ENCODE data around the gene JAKMIP1.

Gene JAKMIP1

GRCh38 chr4:6180841-6181631 is 19.3 kb downstream of the JAKMIP1 start:
- peak; percentile 96 for DNase-seq (ENCODE audit: low spot score)

GRCh38 chr4:6179362-6179761 is 21.0 kb downstream of the JAKMIP1 start:
- DNase-seq (ENCODE audit: low spot score) = peak; percentile 77

- no peak for DNase-seq (ENCODE audit: low spot score)
Observed at GRCh38 chr4:6178757-6179156, 21.6 kb downstream of the JAKMIP1 start.

- peak; percentile 83 for DNase-seq (ENCODE audit: low spot score)
Observed at GRCh38 chr4:6177587-6178197, 22.7 kb downstream of the JAKMIP1 start.

GRCh38 chr4:6175426-6175825 is 24.9 kb downstream of the JAKMIP1 start:
- no peak for DNase-seq (ENCODE audit: low spot score)

- no peak for DNase-seq (ENCODE audit: low spot score)
Observed at GRCh38 chr4:6172927-6173200, 27.5 kb downstream of the JAKMIP1 start.

GRCh38 chr4:6172093-6172926 is 28.0 kb downstream of the JAKMIP1 start:
- peak; percentile 58 for DNase-seq (ENCODE audit: low spot score)

GRCh38 chr4:6169239-6169638 is 31.1 kb downstream of the JAKMIP1 start:
- no peak for DNase-seq (ENCODE audit: low spot score)

- DNase-seq (ENCODE audit: low spot score) = no peak
Observed at GRCh38 chr4:6165766-6166165, 34.6 kb downstream of the JAKMIP1 start.

GRCh38 chr4:6162885-6163284 is 37.5 kb downstream of the JAKMIP1 start:
- DNase-seq (ENCODE audit: low spot score) = no peak

GRCh38 chr4:6161921-6162464 is 38.4 kb downstream of the JAKMIP1 start:
- no peak for DNase-seq (ENCODE audit: low spot score)

GRCh38 chr4:6160536-6160935 is 39.8 kb downstream of the JAKMIP1 start:
- no peak for DNase-seq (ENCODE audit: low spot score)

- DNase-seq (ENCODE audit: low spot score) = no peak
Observed at GRCh38 chr4:6157926-6158325, 42.4 kb downstream of the JAKMIP1 start.

GRCh38 chr4:6155996-6156750 is 44.2 kb downstream of the JAKMIP1 start:
- DNase-seq (ENCODE audit: low spot score) = no peak

- DNase-seq (ENCODE audit: low spot score) = no peak
Observed at GRCh38 chr4:6154875-6155274, 45.5 kb downstream of the JAKMIP1 start.

GRCh38 chr4:6153874-6154273 is 46.5 kb downstream of the JAKMIP1 start:
- DNase-seq (ENCODE audit: low spot score) = no peak

GRCh38 chr4:6152869-6153705 is 47.3 kb downstream of the JAKMIP1 start:
- DNase-seq (ENCODE audit: low spot score) = no peak

GRCh38 chr4:6150046-6150735 is 50.2 kb downstream of the JAKMIP1 start:
- DNase-seq (ENCODE audit: low spot score) = no peak

- DNase-seq (ENCODE audit: low spot score) = no peak
Observed at GRCh38 chr4:6148506-6149205, 51.7 kb downstream of the JAKMIP1 start.

GRCh38 chr4:6147441-6147840 is 52.9 kb downstream of the JAKMIP1 start:
- no peak for DNase-seq (ENCODE audit: low spot score)
